Measurements from ENCODE around the gene CYP1B1. TPM values are rescaled to one million over a fixed set of nuclear protein-coding genes. Genes with fewer than 3 reads are reported as not detected.

The CYP1B1 gene
- total and polyA plus RNA-seq, 2 of the 13 experiments (the other 11 are each of a cell fraction or from before 2014, with no cell fraction given), result not detected

- no peak for FAIRE-seq
- BruUV-seq (replicated peaks), result no TSS peak
- no peaks in the 10 kb centered on the region for H3K36me3 ChIP-seq (replicated peaks in 1 of 2; ENCODE audit: control insufficient read depth in 1 of 2, insufficient read depth in 2 of 2, low read length in 2 of 2)
- no peaks in the 10 kb centered on the region for H4K20me1 ChIP-seq (ENCODE audit: insufficient read depth, low read length)
- no peak overlapping the region for H3K4me2 ChIP-seq (ENCODE audit: low read depth, low read length)
- TF ChIP-seq ZNF484 (CRISPR knock-in tag; IDR thresholded peaks at IDR 0.05; ENCODE audit: borderline replicate concordance, low read depth) (no peak), ZFP82 (CRISPR knock-in tag; IDR thresholded peaks at IDR 0.05; ENCODE audit: borderline replicate concordance) (no peak), EZH2 (conservative IDR thresholded peaks at IDR 0.05; ENCODE audit: low read depth, low read length) (no peak), NFIB (CRISPR knock-in tag; IDR thresholded peaks at IDR 0.05; ENCODE audit: borderline replicate concordance) (no peak), KLF13 (CRISPR knock-in tag; IDR thresholded peaks at IDR 0.05) (no peak), HNRNPLL (IDR thresholded peaks at IDR 0.05; ENCODE audit: low read depth, low read length, poor library complexity, severe bottlenecking) (no peak), ZNF142 (CRISPR knock-in tag; IDR thresholded peaks at IDR 0.05) (no peak), ZSCAN9 (CRISPR knock-in tag; IDR thresholded peaks at IDR 0.05; ENCODE audit: borderline replicate concordance) (no peak), HIC2 (CRISPR knock-in tag; IDR thresholded peaks at IDR 0.05; ENCODE audit: low read depth) (no peak), ZNF513 (CRISPR knock-in tag; conservative IDR thresholded peaks at IDR 0.05) (no peak), ZNF136 (CRISPR knock-in tag; IDR thresholded peaks at IDR 0.05; ENCODE audit: low read depth) (no peak)
- TF ChIP-seq, protein P1, sequence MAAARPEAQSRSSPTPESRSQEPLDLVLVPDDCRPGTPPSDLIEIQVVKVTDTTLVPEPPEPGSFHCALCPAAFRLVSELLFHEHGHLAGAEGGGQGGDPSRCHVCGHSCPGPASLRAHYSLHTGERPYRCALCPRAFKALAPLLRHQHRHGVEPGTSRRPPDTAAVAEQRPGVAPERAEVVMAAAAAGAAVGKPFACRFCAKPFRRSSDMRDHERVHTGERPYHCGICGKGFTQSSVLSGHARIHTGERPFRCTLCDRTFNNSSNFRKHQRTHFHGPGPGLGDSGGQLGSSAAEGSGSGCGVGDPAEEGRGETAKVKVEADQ (CRISPR knock-in tag; IDR thresholded peaks at IDR 0.05; ENCODE audit: borderline replicate concordance), result no peak
- intact Hi-C loops (cut with micrococcal nuclease; ENCODE audit: unreplicated experiment) (no loop called here), in situ Hi-C loops (cut with HindIII; ENCODE audit: extremely low pct_ligation_motif_present, low pct_unique_long_range_greater_than_20kb) (no loop called here)
- no peaks in the 10 kb centered on the region for H3K9me3 ChIP-seq (ENCODE audit: low read length)
- no peak overlapping the region for H3K27ac ChIP-seq (ENCODE audit: extremely low read length, insufficient read depth, low read length)
- 25% methylated on average over 7 of the region's 7 CpGs for WGBS (ENCODE audit: low lambda C conversion rate)
- no peak for DNase-seq (ENCODE audit: low spot score)
- peaks cover 8 to 35% of the 10 kb centered on the region in 2 experiments; a peak in 4 of 5 replicates for H3K27me3 ChIP-seq (ENCODE audit: control insufficient read depth in 1 of 2, insufficient read depth in 2 of 2, low read length in 2 of 2)
- POLR2A ChIA-PET, result no interaction called here
- no peak for ATAC-seq
- CTCF ChIA-PET (ENCODE audit: low intra/inter-chr PET ratio, low total read pairs), result no interaction called here
- H3K79me2 ChIP-seq (ENCODE audit: insufficient read depth, low read length), result no peaks in the 10 kb centered on the region
- peaks cover 13% of the 10 kb centered on the region; the same call in 1 of the 2 replicates for H3K4me1 ChIP-seq (ENCODE audit: insufficient read depth, low read length)
- no peak overlapping the region for H3K9ac ChIP-seq (ENCODE audit: insufficient read depth, low read depth, low read length)
- H3K4me3 ChIP-seq (replicated peaks in 1 of 3; ENCODE audit: insufficient read depth in 1 of 3, low read depth in 2 of 3, low read length in 3 of 3), result no peak overlapping the region
- H2AFZ ChIP-seq (ENCODE audit: low read length), result no peak overlapping the region
Observed at GRCh38 chr2:38035968-38036367, 40.0 kb downstream of the CYP1B1 start.
